Stimulated activated CD4-positive, alpha-beta T cell treated with anti-CD3 and anti-CD28 coated beads, Interleukin-4, amount 100 ng/mL, for 4 hours (primary cell): ENCODE data around the gene CIAPIN1.

Experiments
- DNase-seq, 2 experiments: peaks; one replicate each; pipeline ENCODE4 v3.0.0-alpha.2; 2020

Gene CIAPIN1

DNA sequence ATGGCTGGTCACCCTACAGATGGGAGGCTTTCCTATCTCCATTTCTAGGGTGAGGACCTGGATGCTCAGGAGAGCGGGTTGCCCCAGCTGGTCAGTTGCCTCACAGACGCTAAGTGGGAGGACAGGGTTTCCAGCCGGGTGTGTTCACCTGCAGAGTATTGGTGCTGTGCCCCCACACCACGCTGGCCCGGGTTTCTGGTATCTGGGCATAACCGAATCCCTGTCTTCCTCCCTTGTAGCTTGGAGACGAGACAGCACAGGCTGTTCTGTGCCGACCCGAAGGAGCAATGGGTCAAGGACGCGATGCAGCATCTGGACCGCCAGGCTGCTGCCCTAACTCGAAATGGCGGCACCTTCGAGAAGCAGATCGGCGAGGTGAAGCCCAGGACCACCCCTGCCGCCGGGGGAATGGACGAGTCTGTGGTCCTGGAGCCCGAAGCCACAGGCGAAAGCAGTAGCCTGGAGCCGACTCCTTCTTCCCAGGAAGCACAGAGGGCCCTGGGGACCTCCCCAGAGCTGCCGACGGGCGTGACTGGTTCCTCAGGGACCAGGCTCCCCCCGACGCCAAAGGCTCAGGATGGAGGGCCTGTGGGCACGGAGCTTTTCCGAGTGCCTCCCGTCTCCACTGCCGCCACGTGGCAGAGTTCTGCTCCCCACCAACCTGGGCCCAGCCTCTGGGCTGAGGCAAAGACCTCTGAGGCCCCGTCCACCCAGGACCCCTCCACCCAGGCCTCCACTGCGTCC lies 65.2 kb downstream of the CIAPIN1 start:
- no peak for DNase-seq

- DNase-seq, result no peak
Observed at GRCh38 chr16:57380671-57381462, 66.3 kb downstream of the CIAPIN1 start.

DNA sequence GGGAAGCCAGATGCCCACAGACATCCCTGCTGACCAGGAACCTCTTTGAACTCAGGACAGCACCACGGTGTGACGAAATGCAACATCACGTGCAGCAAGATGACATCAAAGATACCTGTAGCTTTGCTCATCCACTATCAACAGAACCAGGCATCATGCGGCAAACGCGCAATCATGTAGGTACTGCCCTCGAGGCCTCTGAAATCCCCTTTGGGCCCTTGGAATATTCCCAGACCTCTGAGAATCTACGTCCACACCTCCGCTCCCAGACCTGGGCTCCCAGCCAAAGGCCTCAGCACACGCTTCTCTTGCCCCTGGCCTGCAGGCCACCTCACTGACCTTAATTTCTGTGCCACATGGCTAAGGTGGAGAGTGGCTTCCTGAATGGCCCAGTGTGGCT lies 67.6 kb downstream of the CIAPIN1 start:
- DNase-seq, result no peak
